ENCODE data around the gene MAP3K21.

The MAP3K21 gene

DNA sequence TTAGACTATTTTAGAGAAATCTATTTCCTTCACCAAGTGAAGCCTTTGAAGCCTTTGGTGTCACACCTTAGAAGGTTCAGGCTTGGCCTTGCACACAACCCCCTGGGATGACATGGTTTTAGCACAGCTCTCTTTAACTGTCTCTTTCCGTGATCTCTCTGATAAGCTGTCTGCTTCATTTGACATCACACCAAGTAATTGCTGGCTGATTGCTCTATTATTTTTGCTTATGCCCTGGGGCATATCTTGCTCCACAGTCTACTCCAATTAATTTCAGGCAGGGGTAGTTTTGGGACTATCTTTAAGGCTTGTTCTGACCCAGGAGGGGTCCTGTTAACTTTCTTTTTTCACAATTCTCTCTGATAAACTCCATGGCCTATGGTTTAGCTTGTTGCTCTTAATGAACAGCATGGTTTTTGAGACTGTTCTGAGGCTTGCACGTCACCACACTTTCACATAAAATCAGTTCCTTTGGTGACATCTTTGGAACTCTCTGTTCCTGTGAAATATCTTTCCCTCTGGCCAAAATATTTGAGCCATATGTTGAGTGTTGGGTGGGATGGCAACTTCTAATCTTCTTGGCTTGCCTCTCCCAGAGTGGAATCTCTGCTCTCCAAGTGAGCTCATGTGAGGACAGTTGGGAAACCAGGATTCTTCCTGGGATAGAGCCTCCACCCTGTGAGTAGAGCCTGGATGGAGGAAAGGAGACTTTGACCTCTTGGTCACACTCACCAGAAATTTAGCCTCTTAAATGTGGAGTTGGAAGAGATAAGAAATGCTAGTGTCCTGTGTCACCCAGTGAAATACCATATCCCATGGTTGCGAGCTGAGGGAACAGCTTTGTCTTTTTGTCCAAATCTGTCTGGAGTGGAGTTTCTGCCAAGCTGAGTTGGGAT, 63.6 kb downstream of the MAP3K21 start:
- DNase-seq = no peak

DNA sequence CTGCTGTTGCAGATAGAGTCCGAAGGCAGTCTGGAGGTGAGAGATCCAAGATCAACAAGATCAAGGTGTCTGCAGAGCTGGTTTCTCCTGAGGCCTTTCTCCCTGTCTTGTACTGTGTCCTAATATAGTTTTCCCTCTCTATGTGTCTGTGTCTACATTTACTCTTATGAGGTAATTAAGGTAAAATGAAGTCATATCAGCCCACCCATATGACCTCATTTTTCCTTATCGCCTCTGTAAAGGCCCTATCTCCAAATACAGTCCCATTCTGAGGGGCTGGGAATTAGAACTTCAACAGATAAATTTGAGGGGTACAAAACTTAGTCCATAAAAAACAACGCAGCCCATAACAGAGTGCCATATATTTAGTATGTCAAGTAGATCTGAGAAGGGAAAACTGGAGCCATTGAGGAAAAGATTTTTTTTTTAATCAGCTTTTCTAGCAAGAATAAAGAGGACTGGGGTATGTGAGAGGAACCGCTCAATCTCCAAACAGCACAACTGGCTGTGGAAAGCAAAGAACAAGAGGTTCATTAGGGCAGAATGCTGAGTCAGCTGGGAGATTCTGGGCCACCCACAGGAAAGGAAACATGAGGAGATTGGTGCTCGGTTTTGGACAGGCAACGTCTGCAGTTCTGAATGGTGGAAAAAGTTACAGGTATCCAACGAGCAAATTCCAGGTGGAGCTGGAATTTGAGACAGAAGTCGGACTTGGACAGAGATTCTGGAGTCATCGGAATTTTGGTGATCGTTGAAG, 65.7 kb downstream of the MAP3K21 start:
- no peak for DNase-seq

DNA sequence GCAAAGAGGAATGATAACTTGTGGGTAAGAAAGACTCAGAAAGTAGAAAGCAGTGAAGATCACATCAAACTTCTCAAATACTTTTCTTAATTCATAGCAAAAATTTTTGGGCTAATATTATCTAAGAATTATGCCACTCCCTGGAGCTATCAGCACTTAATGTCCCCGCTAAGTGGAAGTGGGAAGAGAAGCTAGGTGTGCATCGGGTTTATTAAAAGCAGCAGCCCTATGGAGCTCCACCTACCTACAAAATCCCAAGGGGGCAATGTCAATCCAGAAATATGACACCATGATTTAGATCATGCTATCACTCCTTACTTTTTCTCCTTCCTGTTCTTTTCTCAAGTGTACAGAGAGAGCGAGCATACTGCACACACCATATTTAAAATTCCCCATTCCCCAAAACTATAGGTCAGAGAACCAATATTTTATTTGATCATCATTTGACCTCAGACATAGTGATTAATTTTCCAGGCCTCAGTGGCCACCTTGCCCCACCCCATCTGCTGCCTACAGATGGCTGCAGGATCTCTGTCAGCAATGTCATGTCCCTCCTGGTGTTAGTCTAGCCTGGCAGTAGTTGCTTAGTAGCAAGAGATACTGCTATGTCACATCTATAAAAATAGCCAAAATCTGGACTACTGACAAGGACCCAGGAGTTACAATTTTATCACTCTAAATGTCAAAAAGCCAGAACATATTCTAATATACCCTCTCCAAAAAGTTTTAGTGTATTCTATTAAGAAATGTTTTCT, 66.6 kb downstream of the MAP3K21 start:
- DNase-seq = no peak

DNA sequence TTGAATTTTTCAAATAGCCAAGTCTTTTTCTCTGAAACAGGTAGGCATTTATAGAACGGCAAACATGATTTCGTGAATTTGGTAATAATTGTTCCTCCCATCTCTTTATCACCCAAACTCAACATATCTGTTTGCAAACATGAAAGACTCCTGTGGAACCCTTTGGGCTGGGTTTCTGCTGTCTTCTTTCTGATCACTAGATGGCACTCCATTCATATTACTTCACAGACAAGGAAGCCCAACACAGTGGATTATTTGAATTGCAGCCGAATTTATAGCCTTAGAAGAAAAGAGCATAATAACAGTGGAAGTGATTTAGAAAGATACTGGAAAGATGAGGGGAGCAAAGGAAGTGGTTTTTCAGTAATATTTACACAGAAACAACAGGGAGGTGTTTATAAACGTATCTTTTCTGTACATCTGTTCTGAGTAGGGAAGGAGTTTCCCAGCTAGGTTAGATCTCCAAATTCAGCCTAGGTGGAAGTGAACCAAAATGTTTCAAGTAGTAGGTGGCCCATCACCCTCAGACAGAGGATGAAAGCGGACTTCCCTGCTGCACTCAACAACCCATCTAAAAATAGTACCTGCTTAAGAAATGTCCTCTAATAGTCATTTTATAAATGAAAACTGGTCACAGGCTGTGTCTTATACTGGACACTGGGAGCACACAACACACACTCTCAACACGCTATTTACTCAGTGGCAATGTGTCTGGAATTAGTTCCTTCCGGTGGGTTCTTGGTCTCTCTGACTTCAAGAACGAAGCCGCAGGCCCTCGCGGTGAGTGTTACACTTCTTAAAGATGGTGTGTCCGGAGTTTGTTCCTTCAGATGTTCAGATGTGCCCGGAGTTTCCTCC, 67.6 kb downstream of the MAP3K21 start:
- DNase-seq = peak in 1 of 2 experiments; percentile 64

DNA sequence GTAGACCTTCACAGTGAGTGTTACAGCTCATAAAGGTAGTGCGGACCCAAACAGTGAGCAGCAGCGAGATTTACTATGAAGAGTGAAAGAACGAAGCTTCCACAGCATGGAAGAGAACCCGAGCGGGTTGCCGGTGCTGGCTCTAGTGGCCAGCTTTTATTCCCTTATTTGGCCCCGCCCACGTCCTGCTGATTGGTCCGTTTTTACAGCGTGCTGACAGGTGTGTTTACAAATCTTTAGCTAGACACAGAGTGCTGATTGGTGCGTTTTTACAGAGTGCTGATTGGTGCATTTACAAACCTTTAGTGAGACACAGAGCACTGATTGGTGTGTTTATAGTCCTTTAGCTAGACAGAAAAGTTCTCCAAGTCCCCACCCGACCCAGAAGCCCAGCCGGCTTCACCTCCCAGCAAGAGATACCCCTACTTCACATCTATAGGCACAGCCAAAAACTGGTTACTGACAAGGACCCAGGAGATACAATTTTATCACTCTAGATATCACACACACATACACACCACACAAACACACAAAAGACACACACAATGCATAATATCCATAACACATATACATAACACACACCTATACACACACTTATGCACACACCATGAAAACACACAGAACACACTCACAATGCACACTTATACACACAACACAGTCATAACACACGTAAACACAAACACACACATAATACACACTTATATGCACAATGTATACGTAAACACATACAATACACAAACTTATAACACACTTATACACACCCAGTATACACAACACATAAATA, 68.5 kb downstream of the MAP3K21 start:
- no peak for DNase-seq

DNA sequence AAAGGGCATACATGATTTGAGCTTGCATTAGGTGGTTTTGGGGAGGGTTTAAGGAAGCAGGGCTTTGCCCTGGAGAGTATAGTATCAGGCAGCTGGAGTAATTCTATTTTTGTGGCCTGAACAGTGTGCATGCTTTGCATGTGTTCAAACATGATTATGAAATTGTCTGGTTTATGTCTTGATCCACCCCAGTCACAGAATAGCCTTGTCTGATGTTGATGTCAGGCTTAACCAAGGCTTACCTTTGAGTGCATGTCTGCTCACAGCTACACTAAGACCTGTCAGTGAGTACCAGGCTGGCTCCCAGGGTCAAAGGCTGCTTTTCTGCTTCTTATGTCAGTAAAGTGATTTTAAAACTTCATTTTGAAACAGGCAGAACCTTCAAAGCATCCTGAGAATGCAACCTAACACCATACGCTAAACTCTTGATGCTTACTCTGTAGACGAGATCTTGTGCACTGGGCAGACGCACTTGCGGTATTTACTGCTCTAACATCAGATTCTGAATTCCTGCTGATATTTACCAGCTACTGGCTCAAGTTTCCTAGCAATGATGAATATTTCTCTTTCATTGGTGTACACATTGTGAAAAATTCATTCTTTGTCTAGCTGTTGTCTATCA, 78.9 kb downstream of the MAP3K21 start:
- no peak for DNase-seq

DNA sequence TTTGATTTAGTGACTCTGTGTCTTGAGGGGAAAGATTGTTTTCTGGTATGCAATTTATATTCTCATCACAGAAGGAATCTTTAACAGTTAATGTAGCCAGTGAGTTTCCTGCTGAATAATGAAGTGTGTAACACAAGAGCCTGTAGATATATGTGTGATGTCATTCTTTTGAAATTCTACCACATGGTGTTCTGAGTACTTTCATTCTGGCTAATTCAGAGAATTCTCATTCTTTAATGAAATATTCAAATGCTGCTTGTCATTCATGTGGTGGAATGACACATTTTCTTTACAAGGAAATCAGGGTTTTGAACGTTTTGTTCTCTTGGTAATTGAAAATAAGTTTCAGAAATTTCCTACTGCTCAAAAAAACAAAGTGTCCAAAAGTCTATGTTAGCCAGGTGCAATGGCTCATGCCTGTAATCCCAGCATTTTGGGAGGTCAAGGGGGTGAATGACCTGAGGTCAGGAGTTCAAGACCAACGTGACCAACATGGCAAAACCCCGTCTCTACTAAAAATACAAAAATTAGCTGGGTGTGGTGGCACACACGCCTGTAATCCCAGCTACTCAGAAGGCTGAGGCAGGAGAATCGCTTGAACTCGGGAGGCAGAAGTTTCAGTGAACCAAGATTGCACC, 79.6 kb downstream of the MAP3K21 start:
- no peak for DNase-seq

DNA sequence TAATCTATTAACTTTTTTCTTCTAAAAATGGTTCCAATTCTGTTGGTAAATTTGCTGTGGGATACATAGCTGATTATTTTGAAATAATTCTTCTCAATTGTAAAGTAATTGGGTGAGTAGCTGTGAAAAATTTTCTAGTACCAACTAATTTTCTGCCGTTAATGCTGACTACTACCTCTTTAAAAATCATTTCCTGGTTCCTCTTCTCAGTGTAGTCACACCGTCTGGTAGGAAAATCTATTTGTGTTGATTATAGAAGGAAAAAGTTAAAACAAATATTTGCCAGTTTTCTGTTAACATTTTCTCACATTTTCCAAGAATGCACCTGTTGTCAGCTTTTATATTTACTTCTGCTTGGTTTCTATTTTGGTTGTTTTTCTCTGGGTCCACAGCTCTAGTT, 82.0 kb downstream of the MAP3K21 start:
- DNase-seq = no peak

DNA sequence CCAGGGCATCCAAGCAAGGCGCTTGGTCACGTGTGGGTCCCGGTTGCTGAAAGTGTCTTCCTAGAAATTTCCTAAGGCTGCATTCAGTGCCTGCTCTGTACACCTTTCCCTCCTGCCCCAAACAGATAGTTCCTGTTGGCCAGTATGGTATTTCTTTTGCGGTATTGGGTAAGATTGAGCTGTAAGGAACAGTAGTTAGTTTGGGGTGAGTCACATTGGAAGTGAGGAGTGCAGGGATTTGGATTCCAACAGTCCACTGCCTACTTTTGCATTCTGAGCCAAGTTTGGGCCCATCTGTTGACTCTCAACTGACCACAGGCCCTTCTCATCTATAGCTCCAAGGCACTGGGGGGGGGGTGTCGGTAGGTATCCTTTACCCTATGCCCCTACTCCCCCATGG, 83.4 kb downstream of the MAP3K21 start:
- no peak for DNase-seq

DNA sequence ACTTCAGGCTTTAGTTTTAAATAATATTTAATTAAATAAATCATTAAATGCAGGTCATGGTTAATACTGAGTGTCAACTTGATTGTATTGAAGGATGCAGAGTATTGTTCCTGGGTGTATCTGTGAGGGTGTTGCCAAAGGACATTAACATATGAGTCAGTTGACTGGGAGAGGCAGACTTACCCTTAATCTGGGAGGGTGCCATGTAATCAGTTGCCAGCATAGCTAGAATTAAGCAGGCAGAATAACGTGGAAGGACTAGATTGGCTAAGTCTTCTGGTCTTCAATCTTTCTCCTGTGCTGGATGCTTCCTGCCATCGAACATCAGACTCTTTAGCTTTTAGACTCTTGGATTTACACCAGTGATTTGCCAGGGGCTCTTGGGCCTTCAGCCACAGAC, 85.3 kb downstream of the MAP3K21 start:
- DNase-seq = no peak

DNA sequence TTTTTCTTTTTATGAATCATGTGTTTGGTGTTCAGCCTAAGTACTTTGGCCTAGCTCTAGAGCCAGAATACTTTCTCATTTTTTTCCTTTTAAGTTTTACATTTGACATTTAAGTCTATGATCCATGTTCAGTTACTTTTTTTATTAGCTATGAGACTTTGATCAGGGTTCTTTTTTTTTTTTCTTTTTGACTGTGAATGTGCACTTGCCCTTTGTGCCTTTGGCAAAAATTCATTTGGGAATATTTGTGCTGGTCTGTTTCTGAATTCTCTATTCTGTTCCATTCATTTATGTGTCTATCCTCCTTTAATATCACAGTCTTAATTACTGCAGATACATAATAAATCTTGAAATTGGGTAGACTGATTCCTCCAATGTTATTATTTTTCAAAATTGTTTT, 93.8 kb downstream of the MAP3K21 start:
- DNase-seq = no peak

DNA sequence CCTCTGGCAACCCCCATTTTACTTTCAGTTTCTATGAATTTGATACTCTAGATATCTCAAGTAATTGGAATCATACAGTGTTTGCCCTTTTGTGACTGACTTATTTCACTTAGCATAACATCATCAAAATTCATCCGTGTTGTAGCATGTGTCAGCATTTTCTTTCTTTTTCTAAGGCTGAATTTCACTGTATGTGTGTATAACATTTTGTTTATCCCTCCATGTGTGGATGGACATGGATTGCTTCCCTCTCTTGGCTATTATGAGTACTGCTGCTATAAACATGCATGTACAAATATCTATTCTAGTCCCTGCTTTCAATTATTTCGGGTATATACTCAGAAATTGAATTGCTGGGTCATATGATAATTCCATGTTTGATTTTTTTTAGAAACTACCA, 97.3 kb downstream of the MAP3K21 start:
- no peak for DNase-seq

DNA sequence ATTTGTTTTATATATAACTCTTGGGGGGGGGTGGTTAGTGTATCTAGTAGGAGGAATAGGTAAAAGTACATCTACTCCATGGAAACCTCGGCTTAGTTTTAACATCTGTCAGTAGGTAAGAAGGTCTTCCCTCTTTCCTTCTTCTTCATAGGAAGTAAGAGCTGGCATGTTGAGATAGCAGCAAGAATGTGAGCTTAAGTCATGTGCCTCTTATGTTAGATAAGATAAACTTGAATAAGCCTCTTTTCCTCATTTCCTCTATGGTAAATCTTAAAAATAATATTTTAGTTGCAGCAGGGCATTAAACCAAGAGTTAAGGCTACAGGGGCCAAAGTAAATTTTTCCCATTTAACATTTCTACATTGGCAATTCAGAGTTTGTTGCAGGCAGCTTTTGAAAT, 100.4 kb downstream of the MAP3K21 start:
- no peak for DNase-seq

DNA sequence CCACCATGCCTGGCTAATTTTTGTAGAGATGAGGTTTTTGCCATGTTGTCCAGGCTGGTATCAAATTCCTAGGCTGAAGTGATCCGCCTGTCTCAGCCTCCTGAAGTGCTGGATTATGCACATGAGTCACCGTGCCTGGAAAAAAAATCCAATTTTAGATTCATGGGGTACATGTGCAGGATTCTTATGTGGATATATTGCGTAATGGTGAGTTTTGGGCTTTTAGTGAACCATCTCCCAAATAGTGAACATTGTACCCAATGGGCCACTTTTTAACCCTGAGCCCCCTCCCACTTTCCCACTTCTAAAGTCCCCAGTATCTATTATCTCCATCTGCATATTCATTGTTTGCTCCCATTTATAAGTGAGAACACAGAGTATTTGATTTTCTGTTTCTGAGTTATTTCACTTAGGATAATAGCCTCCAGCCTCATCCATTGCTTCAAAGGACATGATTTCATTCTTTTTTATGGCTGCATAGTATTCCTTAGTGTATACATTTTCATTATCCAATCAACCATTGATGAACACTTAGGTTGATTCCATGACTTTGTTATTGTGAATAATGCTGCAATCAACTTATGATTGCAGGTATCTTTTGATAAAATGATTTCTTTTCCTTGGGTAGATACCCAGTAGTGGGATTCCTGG, 104.4 kb downstream of the MAP3K21 start:
- no peak for DNase-seq

DNA sequence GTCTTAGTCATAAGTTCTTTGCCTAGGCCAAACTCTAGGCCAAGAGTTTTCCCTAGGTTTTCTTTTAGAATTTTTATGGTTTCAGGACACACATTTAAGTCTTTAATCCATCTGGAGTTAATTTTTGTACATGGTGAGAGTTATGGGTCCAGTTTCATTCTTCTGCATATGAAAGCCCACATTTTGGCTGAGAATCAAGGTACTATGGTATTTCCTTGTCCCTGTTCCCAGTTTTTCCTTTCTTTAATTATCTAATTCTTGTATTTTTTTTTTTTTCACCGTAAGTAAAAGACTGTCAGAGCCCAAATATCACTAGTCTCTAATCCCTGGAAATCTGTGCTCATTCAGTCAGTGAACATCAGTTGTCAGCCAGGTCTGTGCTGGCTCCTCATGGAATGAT, 105.4 kb downstream of the MAP3K21 start:
- no peak for DNase-seq

DNA sequence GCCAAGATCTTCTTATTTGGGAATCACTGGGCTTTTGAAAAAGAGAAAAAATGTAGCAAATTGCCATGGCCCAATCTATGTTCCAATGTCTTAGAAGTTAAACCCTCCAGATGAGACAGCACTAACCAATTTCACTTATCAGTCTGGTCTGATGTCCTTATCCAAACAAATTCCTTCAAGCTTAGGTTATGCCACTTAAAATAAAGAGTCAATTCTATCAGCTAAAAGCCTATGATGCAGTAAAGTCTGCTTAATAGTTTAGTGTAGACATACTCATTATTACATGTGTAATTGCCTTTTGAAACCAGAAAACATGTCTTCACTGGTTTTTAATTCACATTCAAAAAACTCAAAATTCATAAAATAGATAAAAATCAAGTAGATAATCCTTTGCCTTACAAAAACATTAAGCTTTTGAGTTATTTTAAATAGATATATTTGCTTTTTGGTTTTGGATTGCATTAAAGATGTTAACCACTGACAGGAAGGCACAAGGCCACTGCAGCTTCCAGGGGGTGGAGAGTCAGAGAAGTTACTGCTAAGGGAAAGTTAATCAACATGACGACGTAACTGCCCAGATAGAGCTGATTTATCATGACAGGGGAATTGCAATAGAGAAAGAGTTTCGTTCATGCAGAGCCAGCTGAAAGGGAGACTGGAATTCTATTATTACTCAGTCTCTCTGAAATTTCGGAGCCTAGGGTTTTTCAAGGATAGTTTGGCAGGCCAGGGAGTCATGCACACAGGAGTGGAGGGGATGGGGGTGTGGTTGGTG, 106.1 kb downstream of the MAP3K21 start:
- no peak for DNase-seq

Data from SW 1271 (cell line).